ENCODE results near the gene CLDN25.

Gene CLDN25

GRCh38 chr11:113805640-113806039 lies 26.0 kb downstream of the CLDN25 start:
- Histone ChIP-seq H3K4me3 (ENCODE audit: severe bottlenecking) (no peak overlapping the region), H3K27ac (ENCODE audit: poor library complexity, severe bottlenecking) (no peak overlapping the region), H3K27me3 (ENCODE audit: insufficient read depth, poor library complexity, severe bottlenecking) (no peaks in the 10 kb centered on the region), H3K4me1 (ENCODE audit: insufficient read depth, poor library complexity, severe bottlenecking) (no peaks in the 10 kb centered on the region), H3K9me3 (ENCODE audit: severe bottlenecking) (no peaks in the 10 kb centered on the region), H3K36me3 (ENCODE audit: low read depth) (peaks cover 79% of the 10 kb centered on the region)
- no peak for DNase-seq (ENCODE audit: low spot score)
- TF ChIP-seq, protein P1, sequence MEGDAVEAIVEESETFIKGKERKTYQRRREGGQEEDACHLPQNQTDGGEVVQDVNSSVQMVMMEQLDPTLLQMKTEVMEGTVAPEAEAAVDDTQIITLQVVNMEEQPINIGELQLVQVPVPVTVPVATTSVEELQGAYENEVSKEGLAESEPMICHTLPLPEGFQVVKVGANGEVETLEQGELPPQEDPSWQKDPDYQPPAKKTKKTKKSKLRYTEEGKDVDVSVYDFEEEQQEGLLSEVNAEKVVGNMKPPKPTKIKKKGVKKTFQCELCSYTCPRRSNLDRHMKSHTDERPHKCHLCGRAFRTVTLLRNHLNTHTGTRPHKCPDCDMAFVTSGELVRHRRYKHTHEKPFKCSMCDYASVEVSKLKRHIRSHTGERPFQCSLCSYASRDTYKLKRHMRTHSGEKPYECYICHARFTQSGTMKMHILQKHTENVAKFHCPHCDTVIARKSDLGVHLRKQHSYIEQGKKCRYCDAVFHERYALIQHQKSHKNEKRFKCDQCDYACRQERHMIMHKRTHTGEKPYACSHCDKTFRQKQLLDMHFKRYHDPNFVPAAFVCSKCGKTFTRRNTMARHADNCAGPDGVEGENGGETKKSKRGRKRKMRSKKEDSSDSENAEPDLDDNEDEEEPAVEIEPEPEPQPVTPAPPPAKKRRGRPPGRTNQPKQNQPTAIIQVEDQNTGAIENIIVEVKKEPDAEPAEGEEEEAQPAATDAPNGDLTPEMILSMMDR (IDR thresholded peaks at IDR 0.05; ENCODE audit: poor library complexity, severe bottlenecking) = no peak
- no peak for ATAC-seq (ENCODE audit: low read depth)

DNA sequence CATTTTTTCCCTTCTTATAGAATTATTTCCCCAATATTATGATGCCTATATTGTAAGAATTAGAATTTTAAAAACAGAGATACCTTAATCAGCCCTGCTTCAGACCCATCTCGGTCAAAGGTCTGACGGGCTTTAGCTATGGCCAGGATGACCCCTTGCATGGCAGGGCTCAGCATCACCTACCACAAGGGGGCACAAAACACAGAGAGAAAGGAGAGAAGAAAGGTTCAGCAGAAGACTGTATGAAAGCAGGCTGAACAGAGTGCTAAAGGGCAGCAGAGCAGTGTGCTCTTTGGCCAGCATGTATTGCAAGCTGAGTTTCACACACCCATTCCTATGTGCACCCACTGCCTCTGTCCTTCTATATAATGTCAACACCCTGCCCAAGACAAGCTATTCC lies 26.8 kb downstream of the CLDN25 start:
- Histone ChIP-seq H3K9me3 (ENCODE audit: severe bottlenecking) (no peaks in the 10 kb centered on the region), H3K27me3 (ENCODE audit: insufficient read depth, poor library complexity, severe bottlenecking) (no peaks in the 10 kb centered on the region), H3K27ac (ENCODE audit: poor library complexity, severe bottlenecking) (no peak overlapping the region), H3K4me3 (ENCODE audit: severe bottlenecking) (no peak overlapping the region), H3K4me1 (ENCODE audit: insufficient read depth, poor library complexity, severe bottlenecking) (no peaks in the 10 kb centered on the region), H3K36me3 (ENCODE audit: low read depth) (peaks cover 79% of the 10 kb centered on the region)
- TF ChIP-seq, protein P1 (IDR thresholded peaks at IDR 0.05; ENCODE audit: poor library complexity, severe bottlenecking) = peak; percentile 37
- DNase-seq (ENCODE audit: low spot score) = no peak
- peak; percentile 51; the same call in 1 of the 3 replicates for ATAC-seq (ENCODE audit: low read depth)

DNA sequence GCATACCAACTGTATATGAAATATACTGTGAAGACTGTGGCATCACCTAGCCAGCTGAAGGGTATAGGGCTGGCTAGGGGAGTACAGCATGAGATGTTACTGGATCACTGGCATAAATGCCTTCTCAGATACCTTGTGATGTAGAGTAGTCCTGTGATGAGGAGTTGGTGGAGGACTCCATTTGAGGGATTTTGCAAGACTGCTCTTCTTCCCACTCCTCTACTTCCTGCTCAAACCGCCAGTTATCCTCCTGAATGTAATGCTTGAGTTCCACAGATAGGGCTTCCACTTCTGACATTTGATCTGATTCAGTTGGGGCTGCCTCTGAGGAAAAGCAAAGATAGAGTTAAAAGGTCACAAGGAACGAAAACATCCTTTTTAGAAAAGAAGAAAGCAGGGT lies 29.3 kb downstream of the CLDN25 start:
- Histone ChIP-seq H3K27me3 (ENCODE audit: insufficient read depth, poor library complexity, severe bottlenecking) (no peaks in the 10 kb centered on the region), H3K4me1 (ENCODE audit: insufficient read depth, poor library complexity, severe bottlenecking) (no peaks in the 10 kb centered on the region), H3K4me3 (ENCODE audit: severe bottlenecking) (no peak overlapping the region), H3K36me3 (ENCODE audit: low read depth) (peaks cover 75% of the 10 kb centered on the region), H3K9me3 (ENCODE audit: severe bottlenecking) (no peaks in the 10 kb centered on the region), H3K27ac (ENCODE audit: poor library complexity, severe bottlenecking) (no peak overlapping the region)
- ATAC-seq (ENCODE audit: low read depth) = no peak
- DNase-seq (ENCODE audit: low spot score) = no peak
- TF ChIP-seq, protein P1 (IDR thresholded peaks at IDR 0.05; ENCODE audit: poor library complexity, severe bottlenecking) = no peak

GRCh38 chr11:113814181-113814580 lies 34.6 kb downstream of the CLDN25 start:
- no peaks in the 10 kb centered on the region for H3K9me3 ChIP-seq (ENCODE audit: severe bottlenecking)
- ATAC-seq (ENCODE audit: low read depth) (no peak), DNase-seq (ENCODE audit: low spot score) (no peak)
- TF ChIP-seq, protein P1 (IDR thresholded peaks at IDR 0.05; ENCODE audit: poor library complexity, severe bottlenecking) = no peak
- no peaks in the 10 kb centered on the region for H3K4me1 ChIP-seq (ENCODE audit: insufficient read depth, poor library complexity, severe bottlenecking)
- peaks cover 43% of the 10 kb centered on the region for H3K36me3 ChIP-seq (ENCODE audit: low read depth)
- no peaks in the 10 kb centered on the region for H3K27me3 ChIP-seq (ENCODE audit: insufficient read depth, poor library complexity, severe bottlenecking)
- no peak overlapping the region for H3K4me3 ChIP-seq (ENCODE audit: severe bottlenecking)
- H3K27ac ChIP-seq (ENCODE audit: poor library complexity, severe bottlenecking) = no peak overlapping the region

DNA sequence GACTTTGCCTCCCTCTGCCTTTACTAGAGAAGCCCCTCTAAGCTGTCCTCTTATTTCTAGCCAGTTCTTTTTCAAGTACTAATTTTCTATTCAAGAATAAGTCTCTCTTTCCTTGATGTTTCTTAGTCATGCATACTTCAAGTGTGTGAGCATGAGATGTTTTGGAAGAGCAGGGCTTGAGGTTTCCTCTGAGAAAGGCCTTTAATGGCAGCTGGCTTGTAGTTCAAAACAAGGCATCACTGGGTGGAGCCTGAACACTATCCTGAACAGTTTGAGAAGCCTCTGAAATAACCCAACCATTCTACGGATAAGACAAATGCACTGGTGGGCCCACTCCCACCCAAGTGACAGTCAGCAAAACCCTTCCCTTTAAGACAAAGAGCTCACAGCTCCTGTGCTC lies 37.6 kb downstream of the CLDN25 start:
- H3K4me3 ChIP-seq (ENCODE audit: severe bottlenecking) = no peak overlapping the region
- TF ChIP-seq, protein P1 (IDR thresholded peaks at IDR 0.05; ENCODE audit: poor library complexity, severe bottlenecking) = no peak
- H3K4me1 ChIP-seq (ENCODE audit: insufficient read depth, poor library complexity, severe bottlenecking) = no peaks in the 10 kb centered on the region

More for the DNA sequence above, 37.6 kb downstream of the CLDN25 start:
- H3K27me3 ChIP-seq (ENCODE audit: insufficient read depth, poor library complexity, severe bottlenecking) = no peaks in the 10 kb centered on the region
- no peak for ATAC-seq (ENCODE audit: low read depth)
- DNase-seq (ENCODE audit: low spot score) = no peak
- no peaks in the 10 kb centered on the region for H3K9me3 ChIP-seq (ENCODE audit: severe bottlenecking)
- H3K27ac ChIP-seq (ENCODE audit: poor library complexity, severe bottlenecking) = no peak overlapping the region
- peaks cover 32% of the 10 kb centered on the region for H3K36me3 ChIP-seq (ENCODE audit: low read depth)

All from RWPE2 (cell line).